Glomerular visceral epithelial cell (primary cell): ENCODE results near the gene HAPSTR1.

Source experiments
- DNase-seq: peaks from one replicate; pipeline ENCODE4 v3.0.0-alpha.2; 2016; ENCODE audit errors: extremely low spot score

Gene HAPSTR1

GRCh38 chr16:9096416-9096952 lies 5.0 kb downstream of the HAPSTR1 start:
- no peak for DNase-seq

- DNase-seq = no peak
Observed at GRCh38 chr16:9097266-9098219, 6.1 kb downstream of the HAPSTR1 start.

- no peak for DNase-seq
Observed at GRCh38 chr16:9098377-9099090, 7.1 kb downstream of the HAPSTR1 start.

GRCh38 chr16:9099131-9099625 lies 7.7 kb downstream of the HAPSTR1 start:
- DNase-seq = no peak

- peak; percentile 51 for DNase-seq
Observed at GRCh38 chr16:9102379-9102778, 10.9 kb downstream of the HAPSTR1 start.

- no peak for DNase-seq
Observed at GRCh38 chr16:9102943-9103342, 11.5 kb downstream of the HAPSTR1 start.

- DNase-seq = no peak
Observed at GRCh38 chr16:9103546-9103945, 12.1 kb downstream of the HAPSTR1 start.

GRCh38 chr16:9105189-9105588 lies 13.7 kb downstream of the HAPSTR1 start:
- no peak for DNase-seq

- DNase-seq = no peak
Observed at GRCh38 chr16:9107025-9107970, 15.9 kb downstream of the HAPSTR1 start.

GRCh38 chr16:9109255-9109654 lies 17.8 kb downstream of the HAPSTR1 start:
- DNase-seq = no peak

- DNase-seq = no peak
Observed at GRCh38 chr16:9112166-9112843, 20.9 kb downstream of the HAPSTR1 start.

GRCh38 chr16:9112844-9113186 lies 21.4 kb downstream of the HAPSTR1 start:
- DNase-seq = no peak

GRCh38 chr16:9113707-9114106 lies 22.3 kb downstream of the HAPSTR1 start:
- no peak for DNase-seq

- DNase-seq = no peak
Observed at GRCh38 chr16:9114112-9114511, 22.7 kb downstream of the HAPSTR1 start.

GRCh38 chr16:9114842-9115241 lies 23.4 kb downstream of the HAPSTR1 start:
- no peak for DNase-seq

- DNase-seq = peak; percentile 49
Observed at GRCh38 chr16:9115277-9115676, 23.8 kb downstream of the HAPSTR1 start.

GRCh38 chr16:9116141-9116540 lies 24.7 kb downstream of the HAPSTR1 start:
- DNase-seq = no peak

GRCh38 chr16:9118170-9118569 lies 26.7 kb downstream of the HAPSTR1 start:
- DNase-seq = no peak

GRCh38 chr16:9119795-9120194 lies 28.4 kb downstream of the HAPSTR1 start:
- DNase-seq = no peak

GRCh38 chr16:9122342-9122741 lies 30.9 kb downstream of the HAPSTR1 start:
- DNase-seq = no peak

GRCh38 chr16:9122969-9123368 lies 31.5 kb downstream of the HAPSTR1 start:
- DNase-seq = no peak
